ENCODE measurements around the gene TIGD7.

TIGD7 gene

GRCh38 chr16:3292604-3293003 lies 12.6 kb downstream of the TIGD7 start:
- Histone ChIP-seq H3K27ac (ENCODE audit: low read length) (no peak overlapping the region), H3K9ac (ENCODE audit: low read length) (no peak overlapping the region), H3K36me3 (replicated peaks; ENCODE audit: low read depth, low read length) (peaks cover 85% of the 10 kb centered on the region), H3K27me3 (ENCODE audit: low read depth, low read length) (no peaks in the 10 kb centered on the region), H3K79me2 (ENCODE audit: low read length) (peaks cover 55% of the 10 kb centered on the region), H3K4me2 (ENCODE audit: low read length) (no peak overlapping the region), H3K4me1 (ENCODE audit: low read length) (no peaks in the 10 kb centered on the region), H2AFZ (ENCODE audit: low read depth, low read length) (no peak overlapping the region), H3K9me3 (ENCODE audit: insufficient read depth, low read length) (peaks cover 41% of the 10 kb centered on the region), H4K20me1 (ENCODE audit: insufficient read depth, low read length) (no peaks in the 10 kb centered on the region), H3K4me3 (ENCODE audit: low read length) (no peak overlapping the region)
- TF ChIP-seq CTCF (IDR thresholded peaks at IDR 0.05; ENCODE audit: low read depth, low read length) = no peak
- TF ChIP-seq EZH2phosphoT487 (IDR thresholded peaks at IDR 0.05; ENCODE audit: low read depth) = no peak

DNA sequence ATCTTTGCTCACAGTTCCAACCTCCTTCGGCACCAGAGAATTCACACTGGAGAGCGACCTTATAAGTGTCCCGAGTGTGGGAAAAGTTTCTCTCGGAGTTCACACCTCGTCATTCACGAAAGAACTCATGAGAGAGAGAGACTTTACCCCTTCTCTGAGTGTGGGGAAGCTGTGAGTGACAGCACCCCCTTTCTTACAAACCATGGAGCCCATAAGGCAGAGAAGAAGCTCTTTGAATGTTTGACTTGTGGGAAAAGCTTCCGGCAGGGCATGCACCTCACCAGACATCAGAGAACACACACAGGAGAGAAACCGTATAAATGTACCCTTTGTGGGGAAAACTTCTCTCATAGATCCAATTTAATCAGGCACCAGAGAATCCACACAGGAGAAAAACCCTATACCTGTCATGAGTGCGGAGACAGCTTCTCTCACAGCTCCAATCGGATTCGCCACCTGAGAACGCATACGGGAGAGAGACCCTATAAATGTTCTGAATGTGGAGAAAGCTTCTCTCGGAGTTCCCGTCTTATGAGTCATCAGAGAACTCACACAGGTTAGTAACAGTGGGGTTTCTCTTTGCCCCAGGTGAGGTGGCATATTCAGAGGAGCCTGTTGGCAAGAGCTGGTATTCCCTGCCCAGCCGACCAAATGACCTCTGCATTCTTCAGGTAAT lies 15.1 kb downstream of the TIGD7 start:
- Histone ChIP-seq H3K36me3 (replicated peaks; ENCODE audit: low read depth, low read length) (peaks cover 91% of the 10 kb centered on the region), H2AFZ (ENCODE audit: low read depth, low read length) (no peak overlapping the region), H3K4me2 (ENCODE audit: low read length) (no peak overlapping the region), H3K27ac (ENCODE audit: low read length) (no peak overlapping the region), H3K9me3 (ENCODE audit: insufficient read depth, low read length) (peaks cover 43% of the 10 kb centered on the region), H4K20me1 (ENCODE audit: insufficient read depth, low read length) (no peaks in the 10 kb centered on the region), H3K27me3 (ENCODE audit: low read depth, low read length) (no peaks in the 10 kb centered on the region), H3K9ac (ENCODE audit: low read length) (no peak overlapping the region), H3K4me1 (ENCODE audit: low read length) (peaks cover 3% of the 10 kb centered on the region; the same call in 1 of the 2 replicates), H3K79me2 (ENCODE audit: low read length) (peaks cover 78% of the 10 kb centered on the region), H3K4me3 (ENCODE audit: low read length) (no peak overlapping the region)
- TF ChIP-seq EZH2phosphoT487 (IDR thresholded peaks at IDR 0.05; ENCODE audit: low read depth) = no peak
- no peak for TF ChIP-seq CTCF (IDR thresholded peaks at IDR 0.05; ENCODE audit: low read depth, low read length)

DNA sequence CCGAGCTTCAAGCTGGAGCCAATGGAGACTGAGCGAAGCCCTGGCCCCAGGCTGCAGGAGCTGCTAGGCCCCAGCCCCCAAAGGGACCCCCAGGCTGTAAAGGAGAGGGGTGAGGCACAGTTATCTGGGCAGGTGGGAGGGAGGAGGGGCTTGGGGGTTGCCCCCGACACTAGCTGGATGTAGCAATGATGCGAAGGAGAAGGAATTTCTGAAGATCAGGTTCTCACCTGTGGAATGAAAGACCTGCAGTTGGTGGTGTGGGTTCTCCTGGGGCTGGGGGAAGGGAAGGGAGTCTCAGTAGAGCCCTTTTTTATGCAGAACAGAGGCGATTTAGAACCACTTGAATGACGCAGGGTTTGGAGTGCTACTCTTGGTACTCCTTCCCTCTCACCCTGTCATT lies 20.1 kb downstream of the TIGD7 start:
- Histone ChIP-seq H3K36me3 (replicated peaks; ENCODE audit: low read depth, low read length) (peaks cover 60% of the 10 kb centered on the region), H4K20me1 (ENCODE audit: insufficient read depth, low read length) (no peaks in the 10 kb centered on the region), H3K9me3 (ENCODE audit: insufficient read depth, low read length) (peaks cover 21% of the 10 kb centered on the region), H3K27me3 (ENCODE audit: low read depth, low read length) (no peaks in the 10 kb centered on the region), H3K4me2 (ENCODE audit: low read length) (peak overlapping the region; percentile 95), H3K9ac (ENCODE audit: low read length) (no peak overlapping the region), H3K27ac (ENCODE audit: low read length) (no peak overlapping the region), H3K4me1 (ENCODE audit: low read length) (peaks cover 16% of the 10 kb centered on the region), H2AFZ (ENCODE audit: low read depth, low read length) (no peak overlapping the region), H3K79me2 (ENCODE audit: low read length) (peaks cover 65% of the 10 kb centered on the region), H3K4me3 (ENCODE audit: low read length) (peak overlapping the region; percentile 95; the same call in 1 of the 2 replicates)
- no peak for TF ChIP-seq EZH2phosphoT487 (IDR thresholded peaks at IDR 0.05; ENCODE audit: low read depth)
- no peak for TF ChIP-seq CTCF (IDR thresholded peaks at IDR 0.05; ENCODE audit: low read depth, low read length)

- Histone ChIP-seq H3K4me2 (ENCODE audit: low read length) (peak overlapping the region; percentile 95), H3K27ac (ENCODE audit: low read length) (peak overlapping the region; percentile 94), H3K27me3 (ENCODE audit: low read depth, low read length) (no peaks in the 10 kb centered on the region), H3K9me3 (ENCODE audit: insufficient read depth, low read length) (peaks cover 8% of the 10 kb centered on the region; the same call in 1 of the 2 replicates), H3K79me2 (ENCODE audit: low read length) (peaks cover 51% of the 10 kb centered on the region), H3K36me3 (replicated peaks; ENCODE audit: low read depth, low read length) (peaks cover 46% of the 10 kb centered on the region), H2AFZ (ENCODE audit: low read depth, low read length) (no peak overlapping the region), H3K4me1 (ENCODE audit: low read length) (peaks cover 16% of the 10 kb centered on the region), H3K4me3 (ENCODE audit: low read length) (peak overlapping the region; percentile 95), H3K9ac (ENCODE audit: low read length) (peak overlapping the region; percentile 99), H4K20me1 (ENCODE audit: insufficient read depth, low read length) (no peaks in the 10 kb centered on the region)
- no peak for TF ChIP-seq EZH2phosphoT487 (IDR thresholded peaks at IDR 0.05; ENCODE audit: low read depth)
- no peak for TF ChIP-seq CTCF (IDR thresholded peaks at IDR 0.05; ENCODE audit: low read depth, low read length)
Measured at GRCh38 chr16:3283543-3284447, 21.4 kb downstream of the TIGD7 start.
